HG03095 (cell line): ENCODE data around the gene HIPK2.

Source experiments
- ATAC-seq: cut with Tn5 transposase; IDR thresholded peaks from one replicate; pipeline ENCODE4 v1.9.1; 2021; ENCODE audit warnings: moderate library complexity; ENCODE audit not compliant: unreplicated experiment

HIPK2 gene

DNA sequence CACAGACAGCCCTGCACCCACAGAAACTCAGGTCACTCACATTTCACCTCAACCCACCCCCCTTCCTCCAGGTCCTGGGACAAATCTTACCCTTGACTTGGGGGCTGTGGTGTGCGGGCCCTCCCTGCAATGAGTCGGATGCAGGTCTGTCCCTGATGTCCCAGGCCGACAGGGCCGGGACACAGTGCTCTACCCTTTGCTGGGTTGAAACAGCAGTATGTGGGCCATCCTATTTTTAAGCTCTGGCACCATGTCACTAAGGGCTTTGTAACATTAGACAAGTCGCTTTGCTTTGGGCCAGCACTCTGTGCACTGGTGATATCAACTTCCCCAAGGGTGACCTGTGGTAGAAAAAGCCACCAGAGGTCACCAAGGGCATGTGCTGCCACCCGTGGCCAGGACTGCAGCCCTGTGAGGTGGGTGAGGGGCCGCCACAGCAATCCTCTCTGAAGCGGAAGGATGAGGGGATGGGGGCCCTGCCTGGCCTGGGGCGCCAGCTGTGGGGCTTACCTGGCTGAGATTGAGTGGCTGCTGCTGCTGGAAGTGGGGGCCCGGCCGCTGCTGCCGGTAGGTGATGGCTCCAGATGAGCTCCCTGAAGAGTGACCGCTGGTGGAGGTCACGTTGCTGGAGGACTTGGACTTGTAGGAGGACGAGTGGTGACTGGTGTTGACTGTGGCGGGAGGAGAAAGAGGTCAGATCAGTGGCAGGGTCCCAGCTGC lies 203.0 kb downstream of the HIPK2 start:
- no peak for ATAC-seq

DNA sequence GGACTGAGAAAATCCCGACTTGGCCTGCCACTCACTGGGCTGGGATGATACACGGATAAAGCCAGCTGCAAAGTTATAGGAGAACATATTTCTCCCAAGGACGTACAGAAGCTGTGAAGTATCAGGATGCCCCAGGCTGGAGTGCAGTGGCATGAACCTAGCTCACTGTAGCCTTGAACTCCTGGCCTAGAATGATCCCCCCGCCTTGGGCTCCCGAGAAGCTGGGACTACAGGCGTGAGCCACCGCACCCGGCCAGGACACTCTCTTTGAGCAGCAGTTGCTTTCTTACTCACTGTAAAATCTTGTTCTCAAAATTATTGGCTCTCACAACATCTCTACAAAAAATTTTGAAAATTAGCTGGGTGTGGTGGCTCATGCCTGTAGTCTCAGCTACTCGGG lies 203.9 kb downstream of the HIPK2 start:
- no peak for ATAC-seq

DNA sequence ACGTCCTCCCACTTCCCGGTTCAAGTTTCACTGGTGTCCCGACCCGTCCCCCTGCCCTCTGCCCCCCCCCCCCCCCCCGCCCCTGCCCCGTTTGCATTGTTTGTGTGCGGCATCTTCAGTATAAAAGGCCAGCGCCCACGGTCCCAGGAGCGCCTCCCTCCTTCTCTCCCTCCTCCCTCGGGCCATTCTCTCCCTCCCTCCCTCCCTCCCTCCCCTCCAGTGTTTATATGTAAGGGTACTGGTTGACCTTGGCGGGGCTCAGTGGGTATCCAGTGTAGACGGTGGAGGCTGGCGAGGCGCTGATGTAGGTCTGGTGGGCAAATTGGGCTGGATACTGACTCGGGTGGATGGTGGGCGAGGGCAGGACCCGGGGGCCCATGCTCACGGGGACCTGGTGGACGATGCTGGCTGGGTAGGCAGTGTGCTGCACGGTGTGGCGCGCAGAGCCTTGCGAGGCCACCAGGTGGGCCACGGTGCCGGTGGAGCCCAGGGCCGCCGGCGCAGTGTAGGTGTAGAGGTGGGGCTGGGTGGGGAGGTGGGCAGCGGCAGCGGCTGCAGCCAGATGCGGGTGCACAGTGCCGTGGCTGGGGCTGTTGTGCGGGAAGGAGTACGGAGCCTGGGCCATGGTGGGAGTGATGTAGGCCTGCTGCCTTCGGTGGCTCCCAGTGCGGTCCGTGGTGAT lies 205.0 kb downstream of the HIPK2 start:
- no peak for ATAC-seq

DNA sequence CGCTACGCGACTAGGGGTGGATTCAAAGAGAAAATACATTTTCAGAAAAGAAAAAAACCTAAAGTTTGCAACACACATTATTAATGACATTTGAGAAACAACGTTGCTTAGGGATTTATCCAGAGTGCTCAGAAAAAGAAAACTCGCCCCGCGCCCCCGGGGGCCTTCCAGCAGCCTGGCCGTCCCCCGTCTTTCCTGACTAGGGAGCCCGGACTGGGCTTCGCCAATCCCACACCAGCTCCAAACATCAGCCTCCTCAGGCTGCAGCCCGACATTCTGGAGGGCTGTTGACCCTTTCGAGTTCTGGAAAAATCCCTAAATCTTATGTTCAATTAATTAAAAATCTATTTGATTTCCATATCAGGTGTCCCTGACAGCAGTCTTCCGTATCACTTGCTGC lies 205.7 kb downstream of the HIPK2 start:
- ATAC-seq = no peak

DNA sequence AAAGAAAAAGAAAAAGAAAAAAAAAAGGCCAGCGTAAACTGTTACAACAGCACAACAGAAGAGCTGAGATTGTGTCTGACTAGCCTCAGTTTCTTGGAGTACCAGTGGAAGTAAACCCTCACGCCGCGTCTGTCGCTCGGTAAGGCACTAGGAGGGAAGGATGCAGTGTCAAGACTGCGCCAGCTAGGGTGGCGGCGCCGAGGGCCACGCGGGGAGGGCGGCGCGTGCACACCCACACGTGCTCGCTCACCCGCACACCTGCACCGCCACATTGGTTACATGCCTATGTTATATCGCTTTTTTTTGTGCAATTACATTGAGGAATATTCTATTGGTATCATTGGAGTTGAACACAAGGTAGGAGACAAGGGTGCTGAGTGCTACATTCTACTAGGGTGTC lies 206.1 kb downstream of the HIPK2 start:
- ATAC-seq = no peak

DNA sequence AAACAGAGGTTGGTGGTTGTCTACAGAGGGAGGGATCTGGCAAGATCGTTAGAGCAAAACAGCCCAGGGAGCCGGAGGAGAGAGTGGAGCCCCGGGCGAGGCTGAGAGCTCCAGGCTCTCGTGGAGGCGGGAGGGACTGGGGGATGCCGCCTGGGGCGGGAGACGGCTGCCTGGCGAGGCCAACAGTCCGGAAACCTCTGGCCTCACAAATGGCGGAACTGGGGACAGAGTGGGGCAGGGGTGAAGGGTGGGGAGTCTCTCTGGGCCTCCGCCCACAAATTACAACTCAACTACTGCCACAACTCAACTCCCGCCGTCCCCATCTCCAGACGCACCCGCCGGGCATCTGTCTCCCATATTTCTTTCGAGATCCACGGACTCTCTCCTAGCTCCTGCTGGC lies 206.6 kb downstream of the HIPK2 start:
- no peak for ATAC-seq

DNA sequence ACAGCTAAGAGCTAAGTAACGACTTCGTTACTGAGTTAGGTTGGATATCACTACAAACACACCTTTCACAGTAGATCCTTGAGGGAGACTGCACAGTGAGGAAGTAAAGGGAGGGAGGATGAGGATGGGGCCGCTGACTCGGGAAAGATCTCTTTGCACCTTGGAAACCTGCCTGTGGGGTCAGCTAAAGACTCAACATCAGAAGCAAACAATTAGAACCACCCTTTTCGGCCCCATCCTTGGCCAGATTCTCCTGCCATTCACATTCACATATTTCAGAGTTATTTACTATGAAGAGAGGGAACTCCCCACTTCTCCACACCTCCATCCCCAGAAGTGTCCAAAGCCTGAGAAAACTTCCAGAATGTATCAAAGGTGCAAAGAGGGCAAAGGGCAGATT lies 207.2 kb downstream of the HIPK2 start:
- ATAC-seq = no peak

DNA sequence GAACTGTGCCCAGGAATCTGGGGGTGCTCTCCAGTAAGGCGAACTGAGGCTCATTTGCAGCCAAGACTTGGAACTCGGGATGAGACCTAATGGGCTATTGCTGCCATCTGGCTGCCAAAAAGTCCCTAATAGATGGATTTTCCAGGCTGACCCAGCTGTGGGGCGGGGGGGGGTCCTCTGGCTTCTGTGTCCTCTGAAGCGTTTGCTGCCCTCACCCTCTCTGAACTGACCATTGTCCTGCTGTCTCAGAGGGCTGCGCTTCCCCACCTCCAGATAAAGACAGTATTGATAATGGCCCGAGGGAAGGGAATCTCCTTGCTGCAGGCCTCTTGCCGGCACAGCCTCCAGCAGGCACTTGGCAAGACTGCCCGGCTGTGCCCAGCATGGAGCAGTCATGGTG lies 207.7 kb downstream of the HIPK2 start:
- ATAC-seq = no peak

DNA sequence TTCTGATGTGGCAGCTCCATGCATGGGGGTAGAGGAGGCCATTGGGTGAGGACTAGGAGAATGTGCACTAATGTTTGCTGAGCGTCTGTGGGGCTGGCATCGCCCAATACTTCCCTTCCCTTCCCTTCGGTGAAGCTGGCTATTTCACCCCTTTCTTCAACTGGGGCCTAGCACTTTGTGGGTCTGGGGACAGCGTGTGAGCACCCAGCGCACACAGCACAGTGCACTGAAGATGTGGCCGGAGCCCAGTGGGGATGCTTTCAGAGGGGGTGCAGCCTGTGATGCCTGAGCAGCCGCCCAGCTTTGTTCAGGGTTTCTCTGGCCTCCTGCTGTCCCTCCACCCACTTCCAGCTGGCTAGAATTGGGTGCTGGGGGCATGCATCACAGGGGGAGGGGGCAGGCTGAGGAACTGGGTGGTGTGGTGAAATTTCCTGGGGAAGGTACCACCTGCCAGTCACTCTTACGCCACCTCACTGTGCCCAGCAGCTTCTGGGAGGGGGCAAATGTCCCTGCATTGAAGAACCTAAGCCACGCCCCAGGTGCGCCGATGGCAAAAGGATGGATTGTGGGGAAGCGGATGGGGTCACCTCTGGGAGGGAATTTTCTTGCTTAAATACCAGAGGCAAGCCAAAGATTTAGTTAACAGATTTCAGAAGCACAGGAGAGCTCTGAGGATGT lies 208.8 kb downstream of the HIPK2 start:
- no peak for ATAC-seq

DNA sequence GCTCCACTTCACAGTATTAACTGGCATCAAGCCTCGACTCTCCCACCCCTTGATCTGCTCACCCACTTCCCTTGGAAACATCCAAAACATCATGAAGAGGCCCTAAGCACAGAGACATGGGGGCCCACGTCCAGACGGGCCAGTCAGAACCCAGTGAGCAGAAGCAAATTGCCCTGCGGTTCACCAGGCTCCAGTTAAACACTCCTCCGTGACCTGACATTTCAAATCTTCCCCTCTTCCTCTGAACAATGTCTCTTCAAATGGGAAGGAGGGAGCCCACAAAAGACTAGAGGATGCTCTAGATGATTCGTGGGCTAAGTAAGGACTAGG lies 209.5 kb downstream of the HIPK2 start:
- no peak for ATAC-seq

DNA sequence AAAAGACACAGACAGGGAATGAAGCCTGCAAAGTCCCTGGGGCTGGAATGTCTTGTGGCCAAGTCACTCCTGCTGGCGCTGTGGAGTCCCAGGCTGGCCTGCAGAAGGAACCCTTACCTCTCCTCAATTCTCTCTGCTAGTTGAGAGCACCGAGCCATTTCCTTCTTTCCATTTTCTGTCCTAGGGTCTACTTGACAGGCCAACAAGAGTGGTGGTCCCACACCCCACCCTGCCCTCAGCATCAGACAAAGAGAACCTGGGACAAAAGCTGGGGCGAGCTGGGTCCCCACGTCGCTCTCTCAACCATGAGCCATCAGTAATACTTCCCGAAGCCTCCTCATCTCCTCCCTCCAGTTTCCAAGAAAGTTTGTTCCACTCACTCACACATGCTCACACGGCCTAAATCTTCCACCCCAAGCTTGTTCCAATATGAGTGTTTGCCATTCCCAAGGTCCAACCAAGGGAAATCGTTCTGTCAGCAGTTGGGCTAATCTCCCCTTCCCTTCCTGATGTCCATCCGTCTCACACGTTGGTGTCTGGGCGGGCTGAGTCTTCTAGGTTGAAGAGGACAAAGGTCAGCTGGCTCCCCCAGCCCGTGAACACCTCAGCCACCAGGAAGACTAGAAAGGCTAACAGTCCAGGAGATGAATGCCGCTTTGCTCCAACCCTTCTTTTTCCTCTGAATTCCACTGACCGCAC lies 210.0 kb downstream of the HIPK2 start:
- ATAC-seq = no peak

DNA sequence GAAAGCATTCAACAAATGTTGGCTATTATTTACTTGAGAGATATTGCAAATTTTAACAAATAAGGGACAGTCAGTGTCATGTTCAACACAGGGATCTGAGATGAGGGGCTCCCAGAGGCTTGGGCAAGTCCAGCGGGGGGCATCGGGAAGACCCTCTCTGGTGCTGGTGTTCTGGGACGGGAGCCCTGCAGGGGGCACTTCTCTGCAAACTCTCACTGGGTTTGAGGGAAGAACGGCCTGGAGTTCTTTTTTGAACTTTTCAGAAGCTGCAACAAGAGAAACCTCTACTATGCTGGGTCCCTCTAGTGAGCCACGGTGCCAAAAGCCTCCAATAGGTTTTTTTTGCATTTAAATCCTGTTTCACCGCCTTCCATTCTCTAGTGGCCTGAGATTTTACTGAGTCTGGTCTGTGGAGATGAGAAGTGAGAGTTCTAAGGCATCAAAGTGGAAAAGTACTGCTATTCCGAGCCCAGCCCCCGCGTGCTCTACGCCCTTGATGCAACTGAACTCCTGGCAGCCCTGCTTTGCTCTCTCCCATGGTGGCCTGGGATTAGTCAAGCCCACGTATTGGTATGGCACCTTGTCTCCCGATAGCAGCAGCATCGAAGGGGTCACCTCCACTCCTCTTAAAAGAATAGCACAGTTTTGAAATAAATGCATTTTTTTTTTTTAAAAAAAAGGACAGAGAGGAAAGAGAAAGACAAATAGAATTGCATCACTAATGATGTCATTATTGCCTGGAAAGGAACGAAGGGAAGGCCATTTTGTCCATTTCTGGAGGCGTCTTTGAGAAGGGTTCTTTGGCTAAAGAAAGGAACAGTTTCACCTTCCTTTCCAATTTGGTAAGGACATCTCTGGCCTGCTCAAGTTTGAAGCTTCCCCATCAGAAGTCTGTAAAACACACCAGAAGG lies 210.8 kb downstream of the HIPK2 start:
- no peak for ATAC-seq

DNA sequence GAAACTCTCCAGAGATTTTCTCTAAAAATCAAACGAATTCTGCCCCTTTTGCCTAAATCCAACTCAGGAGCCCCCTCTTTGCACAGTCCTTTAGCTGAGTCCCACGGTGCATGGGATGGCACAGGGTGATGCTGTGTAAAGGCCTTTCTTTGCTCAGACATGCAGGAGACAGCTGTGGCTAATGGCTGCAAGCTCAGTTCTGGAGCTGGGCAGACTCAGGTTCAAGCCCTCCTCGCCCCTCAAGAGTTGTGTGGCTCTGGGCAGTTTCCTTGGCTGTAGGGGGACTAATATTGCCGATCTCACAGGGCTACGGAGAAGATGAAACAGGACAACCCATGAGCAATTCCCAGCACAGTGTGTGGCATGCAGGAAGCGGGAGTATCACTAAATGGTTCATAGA lies 211.7 kb downstream of the HIPK2 start:
- ATAC-seq = no peak

DNA sequence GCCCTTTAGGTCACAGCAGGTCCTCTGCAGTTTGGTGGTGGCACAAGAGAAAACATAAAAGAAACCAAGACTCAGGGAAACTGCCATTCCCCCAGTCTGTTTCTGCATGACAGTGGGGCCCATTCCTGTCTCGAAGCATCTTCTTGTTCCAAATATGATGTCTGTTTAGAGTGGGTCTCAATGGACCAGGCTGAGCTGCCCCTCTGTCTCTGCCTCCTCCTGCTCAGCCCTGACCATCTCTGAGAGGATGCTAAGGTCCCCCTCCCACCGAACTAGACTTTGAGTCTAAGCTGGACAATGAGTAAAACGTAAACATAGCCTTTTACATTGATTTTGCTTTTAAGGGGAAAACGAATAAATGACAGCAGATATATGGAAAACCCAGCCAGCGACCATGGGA lies 213.9 kb downstream of the HIPK2 start:
- ATAC-seq = no peak

DNA sequence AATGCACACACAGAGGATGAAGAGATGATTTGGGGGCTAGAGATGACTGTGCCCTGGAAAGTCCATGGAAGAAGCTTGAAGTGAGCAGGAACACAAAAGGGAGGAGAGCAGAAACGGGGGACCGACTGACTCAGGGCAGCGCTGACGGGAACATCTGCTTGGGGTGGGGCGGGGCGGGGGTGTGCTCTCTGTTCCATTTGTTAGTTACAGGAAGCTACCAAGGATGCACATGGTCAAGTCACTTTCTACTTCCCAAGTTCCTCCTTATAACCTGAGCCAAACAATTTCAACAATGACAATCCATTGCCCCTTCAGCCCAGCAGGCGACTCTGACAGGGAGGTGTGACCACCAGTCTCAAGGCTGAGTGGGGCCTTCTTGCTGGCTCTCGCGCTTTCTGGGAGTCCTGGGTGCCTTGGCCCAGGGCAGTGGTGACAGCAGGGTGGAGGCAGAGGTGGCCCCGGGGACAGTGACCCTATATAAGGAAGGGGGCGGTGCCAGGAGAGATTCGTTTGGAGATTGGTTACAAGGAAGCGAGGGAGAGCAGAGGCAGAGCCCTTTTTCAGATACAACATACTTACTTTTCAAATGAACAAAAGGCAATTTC lies 214.7 kb downstream of the HIPK2 start:
- ATAC-seq = no peak

DNA sequence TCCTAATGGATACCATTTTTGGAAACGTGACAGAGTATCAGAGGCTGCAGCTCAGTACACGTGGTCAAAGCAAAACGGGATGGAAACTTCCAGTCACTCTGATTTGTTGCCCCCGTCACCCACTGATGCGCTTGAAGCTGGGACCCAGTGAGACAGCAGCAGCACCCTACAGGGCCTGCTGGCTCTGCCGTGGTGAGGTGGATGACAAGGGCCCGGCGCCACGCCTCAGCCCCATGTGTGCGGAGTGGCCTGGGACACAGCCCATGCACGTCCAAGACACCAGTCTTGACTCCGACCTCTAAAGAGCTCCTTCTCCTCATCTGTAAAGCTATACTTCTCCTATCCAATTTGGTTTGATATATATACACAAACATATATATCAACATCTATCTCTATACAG lies 215.3 kb downstream of the HIPK2 start:
- ATAC-seq = no peak

DNA sequence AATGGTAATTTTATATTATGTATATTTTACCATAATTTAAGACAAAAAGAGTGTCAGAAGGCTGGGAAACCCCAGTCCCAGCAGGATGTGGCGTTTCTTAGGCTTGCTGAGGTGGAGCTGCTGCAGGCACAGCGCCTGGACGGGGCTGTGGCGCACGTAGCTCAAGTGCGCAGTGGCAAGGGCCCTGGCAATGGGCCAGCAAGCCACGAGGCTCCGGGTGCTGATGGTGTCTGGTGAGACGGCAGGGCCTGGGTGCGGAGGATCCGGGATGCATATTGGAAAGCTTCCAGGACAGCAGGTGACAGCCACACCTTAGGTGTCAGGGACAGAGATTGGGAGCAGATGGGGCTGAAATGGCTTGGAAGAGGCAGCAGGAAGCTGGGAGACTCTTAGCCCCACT lies 217.1 kb downstream of the HIPK2 start:
- ATAC-seq = no peak

DNA sequence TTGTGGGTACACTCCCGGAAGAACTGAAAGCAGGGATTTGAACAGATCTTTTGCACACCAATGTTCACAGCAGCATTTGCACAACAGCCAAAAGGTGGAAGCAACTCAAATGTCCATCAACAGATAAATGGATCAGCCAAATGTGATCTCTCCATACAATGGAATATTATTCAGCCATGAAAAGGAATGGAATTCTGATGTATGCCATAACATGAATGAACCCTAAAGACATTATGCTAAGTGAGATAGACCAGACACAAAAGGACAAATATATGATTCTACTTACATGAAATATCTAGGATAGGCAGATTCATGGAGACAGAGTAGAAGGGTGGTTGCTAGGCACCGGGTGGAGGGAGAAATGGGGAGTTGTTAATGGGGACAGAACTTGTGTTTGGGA lies 217.6 kb downstream of the HIPK2 start:
- ATAC-seq = no peak

DNA sequence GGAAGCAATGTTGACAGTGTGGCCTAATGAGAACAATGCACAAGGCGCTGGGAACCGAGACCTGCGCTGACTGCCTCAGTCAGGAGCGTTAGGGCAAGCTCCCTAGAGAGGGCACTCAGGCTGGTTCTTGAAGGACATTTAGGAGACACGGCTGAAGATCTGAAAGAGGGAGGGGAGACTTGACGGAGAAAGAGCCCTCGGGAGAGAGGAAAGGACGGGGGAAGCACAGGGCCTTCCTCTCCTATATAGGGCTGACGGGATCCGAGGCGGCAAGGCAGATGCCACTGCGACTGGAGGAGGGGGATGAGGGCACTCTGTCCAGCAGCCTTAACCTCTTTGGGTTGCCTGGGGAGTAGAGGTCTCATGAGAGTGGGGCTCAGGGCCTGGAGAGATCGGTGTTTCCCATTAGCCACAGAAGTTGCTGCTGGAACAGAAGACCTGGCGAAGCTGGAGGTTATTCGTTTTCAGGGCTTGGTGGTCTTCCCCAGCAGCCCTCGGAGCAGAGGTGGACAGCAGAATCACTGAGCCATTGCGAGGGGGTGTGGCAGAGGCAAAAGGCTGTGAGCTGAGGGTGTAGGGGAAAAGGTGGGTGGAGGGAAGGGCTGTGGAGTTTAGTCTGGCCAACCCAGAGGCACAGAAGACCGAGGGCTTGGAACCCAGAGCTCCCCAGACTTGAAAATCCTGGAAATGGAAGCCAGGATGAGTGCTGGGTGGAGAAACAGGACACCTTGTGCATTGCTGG lies 218.3 kb downstream of the HIPK2 start:
- ATAC-seq = no peak
